DND-41 (cell line): ENCODE measurements around the gene TTLL4.

Experiments used
- CTCF ChIP-seq: IDR thresholded peaks from 2 replicates; pipeline ENCODE4 v1.5.1; 2012; ENCODE audit warnings: borderline replicate concordance, low read length, moderate library complexity, mild to moderate bottlenecking; ENCODE audit not compliant: poor library complexity, severe bottlenecking; ENCODE audit errors: extremely low read depth
- EZH2 ChIP-seq: IDR thresholded peaks from 3 replicates; pipeline ENCODE4 v1.6.1; 2012; ENCODE audit warnings: borderline replicate concordance, low read depth, mild to moderate bottlenecking, moderate library complexity, low read length, inconsistent platforms; ENCODE audit not compliant: severe bottlenecking

- TF ChIP-seq CTCF (no peak), EZH2 (no peak)
Observed at GRCh38 chr2:218722419-218722818, 11.8 kb downstream of the TTLL4 start.
